Panc1 (cell line): ENCODE data around the gene IGF1R.

Source experiments
- CTCF ChIP-seq: fragments of 450-650 bp; IDR thresholded peaks from 2 replicates; pipeline ENCODE4 v1.5.1; 2017; ENCODE audit warnings: mild to moderate bottlenecking
- POLR2AphosphoS5 ChIP-seq: IDR thresholded peaks from 2 replicates; pipeline ENCODE4 v1.6.1; 2012; ENCODE audit warnings: mild to moderate bottlenecking, low read depth, low read length, moderate library complexity
- TCF7L2 ChIP-seq: IDR thresholded peaks from 2 replicates; pipeline ENCODE4 v1.6.1; 2011; ENCODE audit warnings: mild to moderate bottlenecking, low read depth, low read length, inconsistent platforms

- TF ChIP-seq CTCF = no peak
- no peak for TF ChIP-seq POLR2AphosphoS5
- no peak for TF ChIP-seq TCF7L2
Observed at GRCh38 chr15:98690272-98690950, 42.1 kb downstream of the IGF1R start.
